ENCODE results near the gene FAM72B.
"Not testable (repeated sequence)": the region's sequence is repeated elsewhere in the genome, so short reads cannot be mapped to it uniquely, and the experiment has no call there.

- not testable (repeated sequence) for TF ChIP-seq CTCF, POLR2A (IDR thresholded peaks at IDR 0.05)
Measured at GRCh38 chr1:121152788-121153187, 31.4 kb downstream of the FAM72B start.

Data from suprapubic skin (tissue), 3 donors.